H1 (cell line): ENCODE measurements around the gene THOC5. TPM values are rescaled to one million over a fixed set of nuclear protein-coding genes. Genes with fewer than 3 reads are reported as not detected.

Experiments used
- ASH2L ChIP-seq: fragments of 200-600, 300-600 bp; sonication (generic); IDR thresholded peaks from one replicate; pipeline ENCODE4 v1.7.1; 2017; ENCODE audit warnings: low read length
- ATF2 ChIP-seq: IDR thresholded peaks from 2 replicates; pipeline ENCODE4 v1.6.1; 2012; ENCODE audit warnings: low read length, inconsistent platforms
- BRCA1 ChIP-seq: IDR thresholded peaks from 2 replicates; pipeline ENCODE4 v1.6.1; 2012; ENCODE audit warnings: low read depth, low read length, improper control_type of control experiment
- CEBPB ChIP-seq: IDR thresholded peaks from 2 replicates; pipeline ENCODE4 v1.6.1; 2012; ENCODE audit warnings: low read depth, low read length
- CHD1 ChIP-seq: IDR thresholded peaks from 2 replicates; pipeline ENCODE4 v1.6.1; 2012; ENCODE audit warnings: low read depth, low read length, improper control_type of control experiment
- EZH2 ChIP-seq: fragments of 200-600 bp; sonication (generic); IDR thresholded peaks from 2 replicates; pipeline ENCODE4 v1.7.1; 2012; ENCODE audit warnings: low read depth, mild to moderate bottlenecking, moderate library complexity, low read length, inconsistent platforms; ENCODE audit not compliant: severe bottlenecking
- HDAC2 ChIP-seq, 2 experiments: fragments of 300-600 bp in 1 of 2; sonication (generic) in 1 of 2; IDR thresholded peaks; 2 replicates each; pipeline ENCODE4 v1.6.1; 2011 to 2012; ENCODE audit warnings: low read depth in 2 of 2, low read length in 2 of 2, mild to moderate bottlenecking in 2 of 2, moderate library complexity in 2 of 2, borderline replicate concordance in 1 of 2, inconsistent platforms in 1 of 2
- HDAC6 ChIP-seq: IDR thresholded peaks from one replicate; pipeline ENCODE4 v1.7.1; 2012; ENCODE audit warnings: low read depth, mild to moderate bottlenecking, inconsistent platforms, low read length, moderate library complexity
- JUND ChIP-seq: IDR thresholded peaks from 2 replicates; pipeline ENCODE4 v1.6.1; 2011; ENCODE audit warnings: mild to moderate bottlenecking, improper control_type of control experiment, low read length
- KDM5A ChIP-seq: fragments of 200-600 bp; IDR thresholded peaks from 2 replicates; pipeline ENCODE4 v1.7.1; 2012; ENCODE audit warnings: mild to moderate bottlenecking, low read length, inconsistent platforms, mixed read lengths
- MAX ChIP-seq: IDR thresholded peaks from 2 replicates; pipeline ENCODE4 v1.6.1; 2012; ENCODE audit warnings: inconsistent platforms
- NANOG ChIP-seq: IDR thresholded peaks from 2 replicates; pipeline ENCODE4 v1.6.1; 2011; ENCODE audit warnings: low read length, low read depth, mild to moderate bottlenecking, inconsistent platforms; ENCODE audit not compliant: insufficient read depth, poor library complexity, severe bottlenecking
- POLR2A ChIP-seq, 2 experiments: IDR thresholded peaks; 1 replicate in 1 of 2; 2 replicates in 1 of 2; pipeline ENCODE4 v1.6.1; 2011; ENCODE audit warnings: low read depth in 2 of 2, low read length in 2 of 2, mild to moderate bottlenecking in 2 of 2; ENCODE audit errors: control extremely low read depth in 1 of 2
- RNF2 ChIP-seq: fragments of 200-900, 300-1000 bp; sonication (generic); IDR thresholded peaks from 2 replicates; pipeline ENCODE4 v1.7.1; 2016; ENCODE audit warnings: borderline replicate concordance, low read depth, mild to moderate bottlenecking, antibody characterized with exemption, low read length; ENCODE audit not compliant: poor library complexity, severe bottlenecking; ENCODE audit errors: missing control alignments
- SIN3A ChIP-seq, 2 experiments: IDR thresholded peaks in 1 of 2; conservative IDR thresholded peaks in 1 of 2; 2 replicates each; pipeline ENCODE4 v1.6.1; 2011 to 2012; ENCODE audit warnings: low read length in 2 of 2, improper control_type of control experiment in 1 of 2, low read depth in 1 of 2, mild to moderate bottlenecking in 1 of 2
- SIX5 ChIP-seq: IDR thresholded peaks from 2 replicates; pipeline ENCODE4 v1.6.1; 2011; ENCODE audit warnings: mild to moderate bottlenecking, low read depth, low read length
- SP2 ChIP-seq: IDR thresholded peaks from 2 replicates; pipeline ENCODE4 v1.6.1; 2012; ENCODE audit warnings: mild to moderate bottlenecking, low read length, inconsistent platforms
- TEAD4 ChIP-seq: IDR thresholded peaks from 2 replicates; pipeline ENCODE4 v1.6.1; 2012; ENCODE audit warnings: low read depth, low read length, inconsistent platforms, mixed read lengths
- YY1 ChIP-seq: IDR thresholded peaks from 2 replicates; pipeline ENCODE4 v1.6.1; 2011; ENCODE audit warnings: low read depth, mild to moderate bottlenecking, low read length
- ZNF274 ChIP-seq: IDR thresholded peaks from 2 replicates; pipeline ENCODE4 v1.7.0; 2012; ENCODE audit warnings: low read length, borderline replicate concordance; ENCODE audit errors: extremely low read depth
- polyA plus RNA-seq, 7 experiments: library from polyadenylated mRNA; depleted of rRNA in 3 of 7; stranded (reverse) in 5 of 7; unstranded in 2 of 7; fragments of >200 nt in 5 of 7; fragments of 200-250 nt in 2 of 7; gene quantifications; 1 replicate in 5 of 7; 2 replicates in 1 of 7; 4 replicates in 1 of 7; pipeline versions ENCODE4 v1.2.1 to v1.2.3, GENCODE V29; 2011 to 2013; ENCODE audit warnings: missing spikeins in 2 of 7, mixed read lengths in 2 of 7
- total RNA-seq: library from RNA; stranded (reverse); fragmentation: NEBNext Ultra II Directional; extraction: Animal tissue kit (Norgen Biotek cat#: 25700); gene quantifications from 2 replicates; pipeline ENCODE4 v1.2.1, GENCODE V29; 2021

The THOC5 gene
- total and polyA plus RNA-seq, 2 of the 8 experiments (the other 6 are each of a cell fraction or from before 2014, with no cell fraction given) = 27.7 to 65.7 TPM

GRCh38 chr22:29457730-29458129 is 95.8 kb downstream of the THOC5 start (continued):
- TF ChIP-seq NANOG (no peak), SIN3A (conservative IDR thresholded peaks at IDR 0.05 in 1 of 2, IDR thresholded peaks at IDR 0.05 in 1 of 2; ENCODE audit: low read depth in 1 of 2, low read length in 2 of 2) (no peak), ATF2 (no peak), TEAD4 (no peak), YY1 (peak; percentile 18; the same call in 1 of the 2 replicates), CEBPB (no peak), MAX (no peak), SP2 (no peak), EZH2 (no peak), ZNF274 (no peak), HDAC6 (no peak), SIX5 (peak; percentile 74), RNF2 (no peak), KDM5A (no peak), CHD1 (no peak), ASH2L (no peak), JUND (no peak), POLR2A (IDR thresholded peaks at IDR 0.05; ENCODE audit: control extremely low read depth in 1 of 2, low read depth in 2 of 2, low read length in 2 of 2) (no peak), HDAC2 (IDR thresholded peaks at IDR 0.05; ENCODE audit: borderline replicate concordance in 1 of 2, low read depth in 2 of 2, low read length in 2 of 2) (no peak), BRCA1 (no peak)
